Measurements from ENCODE around the gene MED29.
A peak's percentile ranks its signal among the peaks of the same experiment; 100 is the strongest.

Gene MED29

DNA sequence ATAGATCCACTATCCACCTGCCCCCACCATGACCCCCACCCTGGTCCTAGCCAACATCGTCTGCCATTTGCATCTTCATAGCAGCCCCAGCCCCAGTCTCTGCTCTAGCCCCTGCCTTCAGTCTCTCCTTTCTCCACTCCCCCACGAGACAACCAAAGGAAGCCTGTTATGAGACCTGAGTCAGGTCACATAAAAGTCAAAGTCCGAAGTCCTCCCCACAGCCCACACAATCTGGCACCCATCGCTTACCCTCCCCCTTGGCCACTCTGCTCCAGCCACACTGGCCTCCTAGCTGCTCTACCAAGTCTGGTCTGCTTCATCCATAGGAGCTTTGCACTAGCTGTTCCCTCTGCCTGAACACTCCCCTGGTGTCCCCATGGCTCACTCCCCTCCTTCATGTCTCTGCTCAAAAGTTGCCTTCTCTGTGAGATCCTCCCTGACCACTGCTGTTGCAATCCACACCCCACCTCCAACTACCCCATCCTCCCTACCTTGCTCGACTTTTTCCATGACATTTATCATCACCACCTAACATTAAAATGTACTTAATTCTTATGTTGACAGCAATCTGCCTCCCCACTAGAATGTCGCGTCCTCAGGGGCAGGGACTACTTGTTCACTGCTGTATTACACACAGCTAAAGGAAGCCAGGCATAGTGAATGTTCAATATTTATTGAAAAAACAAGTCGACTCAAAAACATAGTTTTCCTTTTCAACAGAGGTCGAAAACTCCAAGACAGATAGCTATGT lies 20.1 kb downstream of the MED29 start:
- TF ChIP-seq, protein P1, sequence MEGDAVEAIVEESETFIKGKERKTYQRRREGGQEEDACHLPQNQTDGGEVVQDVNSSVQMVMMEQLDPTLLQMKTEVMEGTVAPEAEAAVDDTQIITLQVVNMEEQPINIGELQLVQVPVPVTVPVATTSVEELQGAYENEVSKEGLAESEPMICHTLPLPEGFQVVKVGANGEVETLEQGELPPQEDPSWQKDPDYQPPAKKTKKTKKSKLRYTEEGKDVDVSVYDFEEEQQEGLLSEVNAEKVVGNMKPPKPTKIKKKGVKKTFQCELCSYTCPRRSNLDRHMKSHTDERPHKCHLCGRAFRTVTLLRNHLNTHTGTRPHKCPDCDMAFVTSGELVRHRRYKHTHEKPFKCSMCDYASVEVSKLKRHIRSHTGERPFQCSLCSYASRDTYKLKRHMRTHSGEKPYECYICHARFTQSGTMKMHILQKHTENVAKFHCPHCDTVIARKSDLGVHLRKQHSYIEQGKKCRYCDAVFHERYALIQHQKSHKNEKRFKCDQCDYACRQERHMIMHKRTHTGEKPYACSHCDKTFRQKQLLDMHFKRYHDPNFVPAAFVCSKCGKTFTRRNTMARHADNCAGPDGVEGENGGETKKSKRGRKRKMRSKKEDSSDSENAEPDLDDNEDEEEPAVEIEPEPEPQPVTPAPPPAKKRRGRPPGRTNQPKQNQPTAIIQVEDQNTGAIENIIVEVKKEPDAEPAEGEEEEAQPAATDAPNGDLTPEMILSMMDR (IDR thresholded peaks at IDR 0.05; ENCODE audit: borderline replicate concordance, control extremely low read depth, extremely low read depth, insufficient read depth, missing control alignments): no peak
- no peak for DNase-seq (ENCODE audit: low spot score)
- in situ Hi-C loops (cut with MboI; ENCODE audit: low sequenced_read_pairs, unreplicated experiment): no loop called here

DNA sequence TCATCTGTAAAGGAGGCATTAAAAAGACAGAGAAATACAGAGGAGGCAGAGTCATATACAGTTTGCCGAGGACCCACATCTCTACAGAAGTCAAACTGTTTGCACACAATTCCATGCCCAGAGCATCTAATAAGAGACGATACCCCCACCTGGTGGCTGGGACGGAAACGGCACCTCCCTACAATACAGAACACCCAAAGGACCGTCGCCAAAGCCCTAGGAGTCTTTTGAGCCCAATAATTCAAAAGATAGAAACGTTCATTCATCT lies 20.6 kb downstream of the MED29 start:
- TF ChIP-seq, protein P1 (IDR thresholded peaks at IDR 0.05; ENCODE audit: borderline replicate concordance, control extremely low read depth, extremely low read depth, insufficient read depth, missing control alignments): peak; percentile 77
- peak; percentile 70 for DNase-seq (ENCODE audit: low spot score)
- in situ Hi-C loops (cut with MboI; ENCODE audit: low sequenced_read_pairs, unreplicated experiment): no loop called here

DNA sequence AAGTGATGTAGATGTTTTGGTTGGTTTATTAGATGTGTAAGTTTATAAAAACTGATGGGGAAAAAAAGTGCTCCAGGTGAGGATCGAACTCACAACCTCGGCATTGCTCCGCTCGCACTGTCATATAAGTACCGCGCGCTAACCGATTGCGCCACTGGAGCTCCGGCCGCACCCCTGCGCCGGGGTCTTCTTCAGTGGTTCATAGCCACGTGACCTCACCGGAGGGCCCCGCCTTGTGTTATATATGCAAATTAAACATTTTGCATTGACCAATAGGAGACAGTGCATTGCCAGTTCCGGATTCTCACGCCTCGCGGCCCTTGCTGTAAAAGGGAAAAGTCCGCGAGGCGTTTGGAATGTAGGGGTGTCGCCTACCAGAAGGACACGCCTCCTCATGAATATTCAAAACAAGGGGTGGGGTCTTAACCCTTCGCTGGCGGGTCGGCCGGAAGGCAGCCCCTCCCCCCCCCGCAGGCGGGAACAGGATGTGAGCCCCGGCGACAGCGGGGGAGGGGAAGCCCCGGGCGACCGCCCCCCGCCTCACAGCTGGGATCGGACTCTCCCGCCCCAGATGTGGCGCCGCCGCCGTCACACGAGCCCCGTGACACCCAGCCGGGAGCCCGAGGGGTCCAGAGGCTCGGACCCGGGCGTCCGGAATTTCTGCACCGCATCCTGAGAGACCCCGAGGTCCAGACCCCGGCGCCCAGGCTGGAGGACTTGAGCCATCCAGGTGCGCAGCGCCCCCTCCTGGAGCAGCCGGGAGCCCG lies 21.1 kb downstream of the MED29 start, which contains the start of gene PLEKHG2:
PLEKHG2 (plus strand) TSS at position 570 of the 767 bp plus-strand sequence. CDS start 1,418 bp downstream, outside the sequence.
- DNase-seq (ENCODE audit: low spot score): peak; percentile 98
- in situ Hi-C loops (cut with MboI; ENCODE audit: low sequenced_read_pairs, unreplicated experiment): no loop called here
- TF ChIP-seq, protein P1 (IDR thresholded peaks at IDR 0.05; ENCODE audit: borderline replicate concordance, control extremely low read depth, extremely low read depth, insufficient read depth, missing control alignments): peak; percentile 90

DNA sequence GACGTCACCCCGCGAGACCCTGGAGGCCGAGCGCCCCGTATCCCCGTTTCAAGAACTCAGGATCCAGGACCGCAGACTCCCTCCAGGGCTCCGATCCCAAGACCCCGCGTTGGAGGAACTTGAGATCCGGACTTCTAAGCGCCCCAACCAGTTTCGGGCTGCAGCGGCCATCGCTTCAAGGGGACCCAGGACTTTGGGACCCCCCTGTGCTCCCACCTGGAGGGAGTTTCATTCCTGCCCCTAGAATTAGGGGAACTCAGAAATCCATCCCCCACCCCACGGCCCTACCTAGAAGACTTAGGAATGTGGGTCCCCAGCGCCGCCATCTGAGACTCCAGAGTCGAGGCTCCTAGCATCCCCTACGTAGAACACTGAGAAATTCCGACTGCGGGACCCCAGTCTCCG lies 21.7 kb downstream of the MED29 start:
- in situ Hi-C loops (cut with MboI; ENCODE audit: low sequenced_read_pairs, unreplicated experiment): no loop called here
- DNase-seq (ENCODE audit: low spot score): no peak
- TF ChIP-seq, protein P1 (IDR thresholded peaks at IDR 0.05; ENCODE audit: borderline replicate concordance, control extremely low read depth, extremely low read depth, insufficient read depth, missing control alignments): no peak

DNA sequence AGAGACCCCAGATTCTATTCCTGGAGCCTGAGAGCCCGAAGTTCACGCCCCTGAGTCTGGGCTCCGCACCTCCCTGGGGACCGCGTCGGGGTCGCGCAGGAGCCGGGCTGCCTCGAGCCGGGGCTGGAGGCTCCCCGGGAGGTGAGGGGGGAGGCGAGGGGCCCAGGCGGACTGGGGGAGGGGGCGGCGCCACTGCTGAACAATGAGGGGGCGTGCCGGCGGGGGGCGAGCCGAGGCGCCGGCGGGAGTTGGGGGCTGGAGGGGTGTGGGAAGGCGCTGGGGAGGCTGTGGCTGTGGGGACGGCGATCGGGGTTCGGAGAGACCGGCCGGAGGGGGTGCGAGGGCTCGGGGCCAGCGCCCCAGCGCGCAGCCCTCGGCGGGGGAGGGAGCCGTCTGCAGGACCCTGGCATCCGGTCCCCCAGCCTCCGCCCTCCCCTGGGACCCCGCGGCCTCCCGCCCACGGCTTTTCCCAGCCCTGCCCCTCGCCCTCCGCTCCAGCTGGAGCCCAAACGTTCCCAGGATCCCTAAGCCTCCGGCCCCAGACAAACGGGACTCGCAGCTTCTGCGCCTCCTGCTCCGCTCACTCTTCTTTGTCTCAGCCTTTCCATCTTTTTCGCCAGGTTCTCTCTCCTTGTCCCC lies 22.2 kb downstream of the MED29 start:
- in situ Hi-C loops (cut with MboI; ENCODE audit: low sequenced_read_pairs, unreplicated experiment): no loop called here
- TF ChIP-seq, protein P1 (IDR thresholded peaks at IDR 0.05; ENCODE audit: borderline replicate concordance, control extremely low read depth, extremely low read depth, insufficient read depth, missing control alignments): no peak
- DNase-seq (ENCODE audit: low spot score): peak; percentile 66

DNA sequence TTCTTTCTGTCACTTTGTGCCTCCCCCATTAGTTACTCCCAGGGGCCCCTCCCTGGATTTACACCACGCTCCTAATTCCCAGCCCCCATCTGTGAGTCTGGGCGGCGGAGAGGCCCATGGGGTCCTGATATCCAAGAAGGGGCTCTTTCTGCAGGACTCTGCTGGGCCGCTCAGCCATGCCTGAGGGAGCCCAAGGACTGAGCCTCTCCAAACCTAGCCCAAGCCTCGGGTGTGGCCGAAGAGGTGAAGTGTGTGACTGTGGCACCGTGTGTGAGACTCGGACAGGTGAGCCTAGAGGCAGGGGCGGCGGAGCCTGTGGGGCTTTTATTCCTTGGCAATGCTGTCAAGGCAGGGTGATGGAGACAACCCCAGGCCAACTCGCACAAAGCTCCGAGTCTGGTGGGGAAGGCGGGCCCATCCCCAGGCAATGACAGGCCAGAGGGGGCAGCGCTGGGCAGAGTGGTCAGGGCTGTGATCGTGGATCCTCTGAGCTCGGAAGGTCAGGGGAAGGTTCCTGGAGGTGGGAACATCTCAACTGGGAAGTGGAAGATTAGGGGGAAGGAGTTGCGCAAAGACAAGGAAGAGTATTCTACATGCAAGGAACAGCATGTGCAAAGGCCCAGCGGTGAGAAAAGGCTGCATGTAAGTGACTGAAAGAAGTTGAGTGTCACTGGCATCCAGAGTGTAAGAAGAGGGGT lies 22.9 kb downstream of the MED29 start:
- in situ Hi-C loops (cut with MboI; ENCODE audit: low sequenced_read_pairs, unreplicated experiment): no loop called here
- no peak for DNase-seq (ENCODE audit: low spot score)
- TF ChIP-seq, protein P1 (IDR thresholded peaks at IDR 0.05; ENCODE audit: borderline replicate concordance, control extremely low read depth, extremely low read depth, insufficient read depth, missing control alignments): peak; percentile 15

All from GM13976 (cell line).